GM12878 (cell line): ENCODE measurements around the gene GLI1. TPM values are rescaled to one million over a fixed set of nuclear protein-coding genes. Genes with fewer than 3 reads are reported as not detected.

ENCODE experiments used
- ATAC-seq: fragments of 200-7000 bp; cut with Tn5 transposase; 3 replicates; pipeline ENCODE4 v1.9.1; 2020; ENCODE audit warnings: mild to moderate bottlenecking, moderate library complexity
- BruUV-seq: library from RNA; stranded (reverse); fragments of 400-500 nt; replicated peaks from 2 replicates; lab custom pipeline; 2021; lab: Mats Ljungman, UMichigan
- CTCF ChIA-PET: fragments of 300-600 bp; sonication (Branson Sonifier 250); formaldehyde crosslinking; extraction: SDS; loops from one replicate; lab custom pipeline; 2021; ENCODE audit warnings: inconsistent platforms; lab: Yijun Ruan, JAX
- POLR2A ChIA-PET: fragments of 350-600 bp; formaldehyde crosslinking; extraction: SDS; loops from one replicate; lab custom pipeline; 2021; ENCODE audit warnings: inconsistent platforms; lab: Charles Lee
- RAD21 ChIA-PET: fragments of 300-600 bp; sonication (Branson Sonifier 250); formaldehyde crosslinking; loops from one replicate; lab custom pipeline; 2023; ENCODE audit warnings: antibody characterized with exemption; ENCODE audit not compliant: unreplicated experiment; lab: Charles Lee
- SMC1A ChIA-PET: fragments of 300-600 bp; sonication (Branson Sonifier 250); formaldehyde crosslinking; loops from one replicate; lab custom pipeline; 2023; ENCODE audit not compliant: unreplicated experiment, uncharacterized antibody; lab: Charles Lee
- DNase-seq: peaks from one replicate; pipeline ENCODE4 v3.0.0-alpha.2; 2011; ENCODE audit warnings: low read depth, low spot score
- FAIRE-seq: peaks from 3 replicates; lab custom pipeline; 2011; peaks lifted over from hg19 to GRCh38; lab: Jason Lieb, UNC
- H2AFZ ChIP-seq: 2 replicates; pipeline ENCODE4 v1.6.0; 2011; ENCODE audit warnings: low read depth, low read length, control low read depth; ENCODE audit not compliant: control insufficient read depth
- H3K27ac ChIP-seq: 2 replicates; pipeline ENCODE4 v1.5.1; 2011; ENCODE audit warnings: control low read depth; ENCODE audit not compliant: control insufficient read depth, insufficient read depth
- H3K27me3 ChIP-seq, 2 experiments: replicated peaks in 1 of 2; 2 replicates each; pipeline versions ENCODE4 v1.6.0 to v1.6.1; 2011; ENCODE audit warnings: low read length in 1 of 2; ENCODE audit not compliant: control insufficient read depth in 2 of 2, insufficient read depth in 2 of 2
- H3K36me3 ChIP-seq, 2 experiments: 2 replicates each; pipeline ENCODE4 v1.5.1; 2011; ENCODE audit warnings: low read length in 1 of 2; ENCODE audit not compliant: control insufficient read depth in 2 of 2, insufficient read depth in 2 of 2
- H3K4me1 ChIP-seq: 2 replicates; pipeline ENCODE4 v1.6.1; 2011; ENCODE audit warnings: mild to moderate bottlenecking, low read length, moderate library complexity, mixed read lengths; ENCODE audit not compliant: control insufficient read depth, insufficient read depth
- H3K4me2 ChIP-seq: 2 replicates; pipeline ENCODE4 v1.6.0; 2011; ENCODE audit warnings: control low read depth; ENCODE audit not compliant: control insufficient read depth, insufficient read depth
- H3K4me3 ChIP-seq: fragments of 200-600 bp; sonication (generic); 2 replicates; pipeline ENCODE4 v1.5.1; 2016
- H3K79me2 ChIP-seq: 2 replicates; pipeline ENCODE4 v1.6.0; 2011; ENCODE audit warnings: low read length; ENCODE audit not compliant: control insufficient read depth, insufficient read depth
- H3K9ac ChIP-seq: 2 replicates; pipeline ENCODE4 v1.8.0; 2011; ENCODE audit warnings: low read length, control low read depth, mixed read lengths; ENCODE audit not compliant: control insufficient read depth, insufficient read depth
- H3K9me3 ChIP-seq: replicated peaks from 3 replicates; pipeline ENCODE4 v1.5.1; 2011; ENCODE audit warnings: mild to moderate bottlenecking, low read length; ENCODE audit not compliant: control insufficient read depth, insufficient read depth
- H4K20me1 ChIP-seq: 2 replicates; pipeline ENCODE4 v1.6.0; 2011; ENCODE audit not compliant: control insufficient read depth, insufficient read depth
- IKZF1 ChIP-seq: fragments of 450-650 bp; conservative IDR thresholded peaks from 2 replicates; pipeline ENCODE4 v1.6.1; 2017; ENCODE audit warnings: antibody characterized with exemption, mild to moderate bottlenecking
- IKZF2 ChIP-seq, 2 experiments: fragments of 450-650 bp; IDR thresholded peaks; 2 replicates each; pipeline ENCODE4 v1.6.1; 2017; ENCODE audit warnings: mild to moderate bottlenecking in 2 of 2, moderate library complexity in 2 of 2
- POLR2AphosphoS5 ChIP-seq: IDR thresholded peaks from 2 replicates; pipeline ENCODE4 v1.6.1; 2011; ENCODE audit warnings: mild to moderate bottlenecking, low read length, inconsistent platforms
- WGBS: methylation state at CpG from one replicate; pipeline ENCODE4 v1.1.6; 2016; ENCODE audit warnings: low lambda C conversion rate; ENCODE audit not compliant: insufficient replicate concordance, insufficient coverage; ENCODE audit errors: missing lambda C conversion rate; 5-methylcytosine and 5-hydroxymethylcytosine counted together
- in situ Hi-C: fragments of 300-500 bp; cut with MboI; formaldehyde crosslinking; loops from 9 replicates; pipeline ENCODE4 v1.14.3; 2018; ENCODE audit warnings: mixed read lengths
- intact Hi-C: fragments of 100-400 bp; cut with micrococcal nuclease; formaldehyde crosslinking; loops from one replicate; pipeline ENCODE4 v1.14.2; 2022; ENCODE audit not compliant: unreplicated experiment
- polyA plus RNA-seq, 11 experiments: library from polyadenylated mRNA; depleted of rRNA in 4 of 11; unstranded in 6 of 11; stranded (reverse) in 5 of 11; fragments of >200 nt; fragmentation: Nextera tagmentation in 4 of 11; fragmentation: Illumina TruSeq in 1 of 11; extraction: Ambion mirVana in 4 of 11; extraction: Trizol in 1 of 11; gene quantifications; 1 replicate in 1 of 11; 2 replicates in 10 of 11; pipeline versions ENCODE4 v1.2.1 to v1.2.3, GENCODE V29; 2011 to 2016; ENCODE audit warnings: inconsistent platforms in 2 of 11, missing spikeins in 2 of 11, low read depth in 1 of 11
- total RNA-seq, 4 experiments: library from RNA; depleted of rRNA in 3 of 4; stranded (reverse); fragments of >200 nt in 3 of 4; fragmentation: Illumina TruSeq in 1 of 4; extraction: Trizol in 1 of 4; gene quantifications; 2 replicates each; pipeline versions ENCODE4 v1.2.1 to v1.2.3, GENCODE V29; 2013 to 2021

The GLI1 gene
- total and polyA plus RNA-seq, 10 of the 15 experiments (the other 5 are each of a cell fraction or from before 2014, with no cell fraction given) = 0.27 to 1.2 (median 0.49) TPM

- H4K20me1 ChIP-seq = no peaks in the 10 kb centered on the region
- intact Hi-C loops (no loop called here), in situ Hi-C loops (no loop called here)
- DNase-seq (no peak), FAIRE-seq (no peak), ATAC-seq (peak; percentile 3; the same call in 1 of the 3 replicates)
- H2AFZ ChIP-seq = peak overlapping the region; percentile 69
- H3K27me3 ChIP-seq = no peaks in the 10 kb centered on the region
- H3K4me2 ChIP-seq = peak overlapping the region; percentile 81
- H3K9me3 ChIP-seq = no peaks in the 10 kb centered on the region
- H3K9ac ChIP-seq = peak overlapping the region; percentile 90
- CTCF ChIA-PET = interaction anchor here (0.6 to 5.7 kb wide), 9 partner anchors 11 to 122 kb away, joined by 3 to 82 read pairs (median 6); partner anchors contain the start of gene INHBE
- SMC1A ChIA-PET = interaction anchor here (0.6 to 2.1 kb wide), 8 partner anchors 11 to 168 kb away, joined by 3 to 30 read pairs (median 3); partner anchors contain the start of genes GLI1 and INHBE
- H3K27ac ChIP-seq = peak overlapping the region; percentile 90
- H3K36me3 ChIP-seq = no peaks in the 10 kb centered on the region; a peak in 1 of 4 replicates
- BruUV-seq = TSS peak; percentile 92
- peak overlapping the region; percentile 88 for H3K4me3 ChIP-seq
- WGBS = 11% methylated on average over 9 of the region's 9 CpGs
- H3K79me2 ChIP-seq = peaks cover 20% of the 10 kb centered on the region
- RAD21 ChIA-PET = interaction anchor here (0.6 to 2.2 kb wide), 10 partner anchors 9 to 184 kb away, joined by 3 to 55 read pairs (median 3); partner anchors contain the start of genes GLI1 and INHBE
- TF ChIP-seq IKZF1 (0 out of 2 replicates have a peak, but pooled peaks have one; percentile 7), IKZF2 (IDR thresholded peaks at IDR 0.05) (peak in 1 of 2 experiments; percentile 27; a peak in 1 of 4 replicates), POLR2AphosphoS5 (no peak)
- TF ChIP-seq, all 136 proteins: peak for 2
- POLR2A ChIA-PET = interaction anchor here (1.0 to 2.3 kb wide), 8 partner anchors 10 to 180 kb away, joined by 3 to 29 read pairs (median 4); partner anchors contain the start of genes GLI1 and INHBE
- peaks cover 5% of the 10 kb centered on the region; the same call in 1 of the 2 replicates for H3K4me1 ChIP-seq
Measured at GRCh38 chr12:57429473-57430111, 30.0 kb upstream of the GLI1 start.
